ENCODE measurements around the gene SETD1B.

Gene SETD1B

GRCh38 chr12:121807642-121808347, 4.0 kb downstream of the SETD1B start:
- Mint-ChIP-seq H3K27ac (peak overlapping the region; percentile 94), H3K4me1 (peaks cover 45% of the 10 kb centered on the region), H3K36me3 (peaks cover 80% of the 10 kb centered on the region), H3K4me3 (peak overlapping the region; percentile 97), H3K9me3 (no peaks in the 10 kb centered on the region)
- ATAC-seq = no peak
- no peak for DNase-seq (ENCODE audit: low spot score in 2 of 2)

DNA sequence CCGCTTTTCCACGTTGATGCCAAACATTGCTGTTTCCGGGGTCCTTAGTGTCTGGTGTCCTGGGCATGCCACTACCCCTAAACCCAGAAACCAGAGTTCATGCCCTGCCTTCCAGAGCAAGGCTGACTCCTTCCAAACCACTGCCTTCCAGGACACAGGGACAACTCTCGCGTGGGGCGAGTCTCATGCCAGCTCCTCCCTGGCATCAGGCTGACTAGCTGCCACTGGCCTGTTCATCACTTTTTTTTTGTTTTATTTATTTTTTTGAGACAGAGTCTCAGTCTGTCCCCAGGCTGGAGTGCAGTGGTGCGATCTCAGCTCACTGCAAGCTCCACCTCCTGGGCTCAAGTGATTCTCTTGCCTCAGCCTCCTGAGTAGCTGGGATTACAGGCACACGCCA, 4.8 kb downstream of the SETD1B start:
- H3K36me3 Mint-ChIP-seq = peaks cover 82% of the 10 kb centered on the region

DNA sequence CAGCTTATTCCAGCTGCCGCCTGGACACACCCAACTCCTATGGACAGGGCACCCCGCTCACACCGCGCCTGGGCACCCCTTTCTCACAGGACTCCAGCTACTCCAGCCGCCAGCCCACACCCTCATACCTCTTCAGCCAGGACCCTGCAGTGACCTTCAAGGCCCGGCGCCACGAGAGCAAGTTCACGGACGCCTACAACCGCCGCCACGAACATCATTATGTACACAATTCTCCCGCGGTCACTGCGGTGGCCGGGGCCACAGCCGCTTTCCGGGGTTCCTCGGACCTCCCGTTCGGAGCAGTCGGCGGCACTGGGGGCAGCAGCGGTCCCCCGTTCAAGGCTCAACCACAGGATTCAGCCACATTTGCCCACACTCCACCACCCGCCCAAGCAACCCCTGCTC, 5.9 kb downstream of the SETD1B start:
- Mint-ChIP-seq H3K27ac (no peak overlapping the region), H3K4me1 (peaks cover 52% of the 10 kb centered on the region), H3K36me3 (peaks cover 89% of the 10 kb centered on the region), H3K9me3 (no peaks in the 10 kb centered on the region), H3K4me3 (no peak overlapping the region)
- no peak for ATAC-seq
- DNase-seq (ENCODE audit: low spot score in 2 of 2) = no peak

More for the DNA sequence above, 4.8 kb downstream of the SETD1B start:
- H3K4me1 Mint-ChIP-seq = peaks cover 49% of the 10 kb centered on the region
- H3K9me3 Mint-ChIP-seq = no peaks in the 10 kb centered on the region
- ATAC-seq = no peak
- no peak for DNase-seq (ENCODE audit: low spot score in 2 of 2)
- peak overlapping the region; percentile 8 for H3K4me3 Mint-ChIP-seq
- H3K27ac Mint-ChIP-seq = peak overlapping the region; percentile 94

- peaks cover 54% of the 10 kb centered on the region for H3K4me1 Mint-ChIP-seq
- DNase-seq (ENCODE audit: low spot score in 2 of 2) (no peak), ATAC-seq (no peak)
- no peaks in the 10 kb centered on the region for H3K9me3 Mint-ChIP-seq
- H3K27ac Mint-ChIP-seq = peak overlapping the region; percentile 68
- H3K36me3 Mint-ChIP-seq = peaks cover 95% of the 10 kb centered on the region
- H3K4me3 Mint-ChIP-seq = peak overlapping the region; percentile 76
These were observed 6.5 kb downstream of the SETD1B start for GRCh38 chr12:121810234-121810817.

DNA sequence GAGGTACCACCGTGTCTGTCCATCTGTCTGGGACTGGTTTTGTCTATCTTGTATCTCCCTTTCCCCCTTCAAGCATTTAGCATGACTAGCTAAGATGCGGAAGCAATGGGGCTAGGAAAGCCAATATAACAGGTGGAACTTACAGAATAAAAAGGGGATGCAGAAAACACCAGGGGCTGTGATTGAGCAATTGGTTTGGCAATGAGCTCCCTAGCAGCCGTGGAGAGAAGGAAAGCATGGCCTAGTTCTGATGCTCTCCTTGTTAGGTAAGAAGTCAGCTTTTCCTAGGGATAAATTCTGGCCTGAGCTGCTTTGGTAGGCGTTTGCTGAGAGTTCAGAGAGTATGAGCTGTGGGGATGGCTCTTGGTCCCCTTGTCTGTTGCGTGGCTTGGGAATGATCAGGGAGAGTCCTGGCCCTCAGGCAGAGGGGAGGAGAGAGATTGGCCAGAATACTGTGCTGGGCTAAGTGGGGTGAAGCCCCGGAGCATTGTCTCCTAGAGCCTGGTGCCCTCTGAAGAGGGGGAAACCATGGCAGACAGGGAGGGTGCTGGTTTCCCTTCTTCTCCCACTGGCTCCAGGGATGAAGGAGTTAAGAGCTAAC, 7.1 kb downstream of the SETD1B start:
- H3K27ac Mint-ChIP-seq = peak overlapping the region; percentile 68
- no peaks in the 10 kb centered on the region for H3K9me3 Mint-ChIP-seq
- H3K4me1 Mint-ChIP-seq = peaks cover 54% of the 10 kb centered on the region
- peaks cover 97% of the 10 kb centered on the region for H3K36me3 Mint-ChIP-seq
- ATAC-seq = no peak
- peak overlapping the region; percentile 76 for H3K4me3 Mint-ChIP-seq
- DNase-seq (ENCODE audit: low spot score in 2 of 2) = no peak

DNA sequence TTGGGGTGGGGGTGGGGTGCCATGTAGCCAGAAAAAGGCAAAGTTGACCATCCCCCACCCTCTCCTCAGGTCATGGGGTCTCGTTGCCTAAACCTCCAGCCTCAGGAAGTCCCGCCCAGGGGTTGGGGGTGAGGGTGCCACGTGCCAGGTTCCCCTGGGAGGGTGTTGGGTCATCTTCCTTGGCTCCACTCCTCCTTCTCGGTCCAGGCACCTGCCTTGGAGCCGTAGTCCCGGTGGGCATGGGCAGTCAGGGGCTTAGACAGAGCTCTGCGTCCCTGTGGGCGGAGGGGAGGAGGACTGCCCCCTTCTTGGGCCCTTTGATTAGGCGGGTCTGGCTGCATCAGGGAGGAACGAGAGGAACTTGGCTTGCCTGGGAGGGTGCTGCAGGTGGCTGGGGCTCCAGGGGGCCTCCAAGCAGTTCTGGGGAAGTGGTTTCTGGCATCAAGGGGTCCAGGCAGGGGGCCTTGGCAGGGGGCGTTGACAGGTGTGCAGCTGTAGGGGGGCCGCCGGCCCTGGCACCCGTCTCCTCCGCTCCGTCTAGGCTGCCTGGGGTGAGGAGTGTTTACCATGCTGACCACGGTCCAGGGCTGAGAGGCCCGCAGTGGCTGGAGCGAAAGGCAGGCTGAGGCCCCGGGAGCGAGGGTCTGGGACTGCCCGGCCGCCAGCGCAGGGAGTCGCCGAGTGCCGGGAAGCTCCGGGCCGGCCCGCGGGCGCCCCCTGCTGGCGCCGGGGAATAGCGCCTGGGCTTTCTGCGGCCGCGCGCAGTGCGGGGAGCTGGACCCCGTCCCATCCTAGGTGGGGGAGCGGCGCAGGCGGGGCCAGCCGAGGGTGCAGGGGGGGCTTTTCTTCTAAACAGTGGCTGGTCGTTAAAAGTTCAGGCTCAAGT, 7.9 kb downstream of the SETD1B start:
- DNase-seq (ENCODE audit: low spot score in 2 of 2) = peak; percentile 83 to 89
- H3K4me3 Mint-ChIP-seq = peak overlapping the region; percentile 76
- peak; percentile 89 for ATAC-seq
- peak overlapping the region; percentile 68 for H3K27ac Mint-ChIP-seq
- H3K9me3 Mint-ChIP-seq = no peaks in the 10 kb centered on the region
- H3K36me3 Mint-ChIP-seq = peaks cover 97% of the 10 kb centered on the region
- peaks cover 46% of the 10 kb centered on the region for H3K4me1 Mint-ChIP-seq

- H3K4me3 Mint-ChIP-seq = peak overlapping the region; percentile 76
- ATAC-seq = peak; percentile 75
- peak overlapping the region; percentile 67 for H3K27ac Mint-ChIP-seq
- H3K36me3 Mint-ChIP-seq = peaks cover 97% of the 10 kb centered on the region
- no peaks in the 10 kb centered on the region for H3K9me3 Mint-ChIP-seq
- DNase-seq (ENCODE audit: low spot score in 2 of 2) = peak in 1 of 2 donors; percentile 79
- H3K4me1 Mint-ChIP-seq = peaks cover 39% of the 10 kb centered on the region
These were observed 8.6 kb downstream of the SETD1B start for GRCh38 chr12:121812320-121812871.

GRCh38 chr12:121812921-121813896, 9.4 kb downstream of the SETD1B start:
- Mint-ChIP-seq H3K4me1 (peaks cover 36% of the 10 kb centered on the region), H3K36me3 (peaks cover 97% of the 10 kb centered on the region), H3K4me3 (peak overlapping the region; percentile 76), H3K27ac (peak overlapping the region; percentile 67), H3K9me3 (no peaks in the 10 kb centered on the region)
- ATAC-seq (no peak), DNase-seq (ENCODE audit: low spot score in 2 of 2) (no peak)

DNA sequence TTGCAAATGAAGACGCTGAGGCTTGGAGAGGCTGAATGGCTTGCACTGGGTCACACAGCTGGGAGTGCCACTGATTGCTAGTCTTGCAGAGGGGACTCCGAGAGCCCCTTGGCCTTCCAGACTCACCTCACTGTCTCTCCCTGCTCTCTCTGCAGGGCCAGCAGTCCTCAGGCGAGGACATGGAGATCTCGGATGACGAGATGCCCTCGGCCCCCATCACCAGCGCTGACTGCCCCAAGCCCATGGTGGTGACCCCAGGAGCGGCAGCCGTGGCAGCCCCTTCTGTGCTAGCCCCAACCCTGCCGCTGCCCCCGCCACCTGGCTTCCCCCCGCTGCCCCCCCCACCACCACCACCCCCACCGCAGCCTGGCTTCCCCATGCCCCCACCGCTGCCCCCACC, 10.1 kb downstream of the SETD1B start:
- Mint-ChIP-seq H3K4me3 (peak overlapping the region; percentile 76), H3K36me3 (peaks cover 97% of the 10 kb centered on the region), H3K4me1 (peaks cover 36% of the 10 kb centered on the region), H3K27ac (peak overlapping the region; percentile 67), H3K9me3 (no peaks in the 10 kb centered on the region)
- DNase-seq (ENCODE audit: low spot score in 2 of 2) (no peak), ATAC-seq (no peak)

GRCh38 chr12:121814429-121815119, 10.8 kb downstream of the SETD1B start:
- no peaks in the 10 kb centered on the region for H3K9me3 Mint-ChIP-seq
- DNase-seq (ENCODE audit: low spot score in 2 of 2) = no peak
- H3K4me1 Mint-ChIP-seq = peaks cover 36% of the 10 kb centered on the region
- no peak for ATAC-seq
- no peak overlapping the region for H3K4me3 Mint-ChIP-seq
- H3K27ac Mint-ChIP-seq = no peak overlapping the region
- H3K36me3 Mint-ChIP-seq = peaks cover 97% of the 10 kb centered on the region

DNA sequence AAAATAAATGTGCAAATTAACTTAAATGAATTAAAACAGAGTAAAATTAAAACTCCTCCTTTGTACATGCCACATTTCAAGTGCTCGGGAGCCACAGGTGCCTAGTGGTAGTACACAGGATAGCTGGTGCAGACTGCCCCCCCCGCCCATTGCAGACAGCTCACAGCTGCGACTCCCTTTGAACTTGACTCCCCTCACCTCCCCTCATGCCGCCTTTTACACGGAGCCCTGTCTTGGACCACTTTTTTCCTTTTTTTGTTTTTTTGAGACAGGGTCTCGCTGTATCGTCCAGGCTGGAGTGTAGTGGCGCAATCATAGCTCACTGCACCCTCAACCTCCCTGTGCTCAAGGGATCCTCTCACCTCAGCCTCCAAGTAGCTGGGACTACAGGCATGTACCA, 11.5 kb downstream of the SETD1B start:
- DNase-seq (ENCODE audit: low spot score in 2 of 2) (no peak), ATAC-seq (no peak)
- peaks cover 97% of the 10 kb centered on the region for H3K36me3 Mint-ChIP-seq
- no peaks in the 10 kb centered on the region for H3K9me3 Mint-ChIP-seq
- peaks cover 36% of the 10 kb centered on the region for H3K4me1 Mint-ChIP-seq
- peak overlapping the region; percentile 50 for H3K27ac Mint-ChIP-seq
- H3K4me3 Mint-ChIP-seq = no peak overlapping the region

DNA sequence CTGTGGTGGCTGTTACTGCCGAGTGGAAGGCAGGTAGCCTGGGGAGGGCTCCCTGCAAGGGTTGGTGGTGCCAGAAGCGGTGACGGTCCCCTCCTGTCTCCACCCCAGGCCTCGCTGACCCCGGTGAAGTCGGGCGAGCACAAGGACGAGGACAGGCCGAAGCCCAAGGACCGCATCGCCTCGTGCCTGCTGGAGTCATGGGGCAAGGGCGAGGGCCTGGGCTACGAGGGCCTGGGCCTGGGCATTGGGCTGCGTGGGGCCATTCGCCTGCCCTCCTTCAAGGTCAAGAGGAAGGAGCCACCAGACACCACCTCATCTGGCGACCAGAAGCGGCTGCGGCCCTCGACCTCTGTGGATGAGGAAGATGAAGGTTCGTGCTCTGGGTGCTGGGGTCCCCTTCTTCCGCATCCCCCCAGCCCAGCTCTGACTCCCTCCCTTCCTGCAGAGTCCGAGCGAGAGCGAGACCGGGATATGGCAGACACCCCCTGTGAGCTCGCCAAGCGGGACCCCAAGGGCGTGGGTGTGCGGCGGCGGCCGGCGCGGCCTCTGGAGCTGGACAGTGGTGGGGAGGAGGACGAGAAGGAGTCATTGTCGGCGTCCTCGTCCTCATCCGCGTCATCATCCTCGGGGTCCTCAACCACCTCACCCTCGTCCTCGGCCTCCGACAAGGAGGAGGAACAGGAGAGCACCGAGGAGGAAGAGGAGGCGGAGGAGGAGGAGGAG, 13.3 kb downstream of the SETD1B start:
- Mint-ChIP-seq H3K9me3 (no peaks in the 10 kb centered on the region), H3K27ac (peak overlapping the region; percentile 79), H3K36me3 (peaks cover 97% of the 10 kb centered on the region), H3K4me3 (no peak overlapping the region), H3K4me1 (peaks cover 23% of the 10 kb centered on the region)
- DNase-seq (ENCODE audit: low spot score in 2 of 2) (no peak), ATAC-seq (no peak)

DNA sequence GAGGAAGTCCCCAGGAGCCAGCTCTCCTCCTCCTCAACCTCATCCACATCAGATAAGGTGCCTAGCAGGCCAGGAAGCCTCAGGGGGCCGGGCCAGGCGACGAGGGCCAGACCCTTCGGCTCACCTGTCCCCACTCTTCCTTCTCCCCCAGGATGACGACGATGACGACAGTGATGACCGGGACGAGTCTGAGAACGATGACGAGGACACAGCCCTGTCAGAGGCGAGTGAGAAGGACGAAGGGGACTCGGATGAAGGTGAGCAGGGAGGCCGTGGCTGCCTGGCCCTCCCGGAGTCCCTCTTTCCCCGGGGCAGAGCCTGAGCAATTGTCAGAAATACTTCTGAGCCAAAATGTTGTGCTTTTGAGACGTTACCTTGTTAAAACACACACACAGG, 13.8 kb downstream of the SETD1B start:
- Mint-ChIP-seq H3K9me3 (no peaks in the 10 kb centered on the region), H3K4me3 (no peak overlapping the region), H3K27ac (peak overlapping the region; percentile 6), H3K36me3 (peaks cover 97% of the 10 kb centered on the region), H3K4me1 (peaks cover 18% of the 10 kb centered on the region)
- no peak for DNase-seq (ENCODE audit: low spot score in 2 of 2)
- no peak for ATAC-seq

Measured in stimulated activated effector memory CD8-positive, alpha-beta T cell treated with anti-CD3 and anti-CD28 coated beads, Interleukin-12 subunit alpha, Interleukin-12 subunit beta, amount 100 ng/mL, for 72 hours (primary cell).